ENCODE results near the gene CLTCL1.

GRCh38 chr22:19177164-19178064 is 114.1 kb downstream of the CLTCL1 start:
- TF ChIP-seq CTCF (IDR thresholded peaks at IDR 0.05) (no peak), EZH2 (IDR thresholded peaks at IDR 0.05; ENCODE audit: borderline replicate concordance, insufficient read depth, low read depth, low read length, poor library complexity, severe bottlenecking) (no peak)

All from B cell (primary cell).